Measurements from ENCODE around the gene DXO. TPM values are rescaled to one million over a fixed set of nuclear protein-coding genes. Genes with fewer than 3 reads are reported as not detected.

Gene DXO
- total and polyA plus RNA-seq, 4 donors: 4.5 to 11.0 (median 9.3) TPM

- TF ChIP-seq RAD21 (IDR thresholded peaks at IDR 0.05): peak; percentile 61 to 72
- no peak for TF ChIP-seq ZBTB33 (IDR thresholded peaks at IDR 0.05)
- no peak for TF ChIP-seq CTCF (IDR thresholded peaks at IDR 0.05; ENCODE audit: low read depth, low read length, missing input control)
- no peak for TF ChIP-seq TAF1 (conservative IDR thresholded peaks at IDR 0.05)
- peak; percentile 87 for TF ChIP-seq FOXA1 (IDR thresholded peaks at IDR 0.05)
- TF ChIP-seq FOXA2 (IDR thresholded peaks at IDR 0.05): peak; percentile 72
- peak; percentile 52 to 57 for TF ChIP-seq RXRA (IDR thresholded peaks at IDR 0.05)
- TF ChIP-seq MAX (IDR thresholded peaks at IDR 0.05): no peak
- peak; percentile 51 to 61 for TF ChIP-seq HNF4A (conservative IDR thresholded peaks at IDR 0.05)
- no peak for TF ChIP-seq NR2F2 (IDR thresholded peaks at IDR 0.05)
- no peak for TF ChIP-seq EGR1 (IDR thresholded peaks at IDR 0.05; ENCODE audit: low read depth in 2 of 2)
- TF ChIP-seq ATF3 (IDR thresholded peaks at IDR 0.05): no peak
- TF ChIP-seq JUND (IDR thresholded peaks at IDR 0.05): no peak
- TF ChIP-seq SP1 (IDR thresholded peaks at IDR 0.05): peak; percentile 18
- peak; percentile 1 for TF ChIP-seq REST (IDR thresholded peaks at IDR 0.05)
- TF ChIP-seq YY1 (IDR thresholded peaks at IDR 0.05): peak; percentile 68
- no peak for TF ChIP-seq HNF4G (IDR thresholded peaks at IDR 0.05)
- TF ChIP-seq GABPA (IDR thresholded peaks at IDR 0.05 in 1 of 2, conservative IDR thresholded peaks at IDR 0.05 in 1 of 2): peak in 1 of 2 donors; percentile 64
- Histone ChIP-seq H3K27ac (ENCODE audit: low read depth in 1 of 2, low read length in 2 of 2) (no peak overlapping the region), H3K27me3 (ENCODE audit: control insufficient read depth in 4 of 4, insufficient read depth in 4 of 4, low read length in 3 of 4) (no peaks in the 10 kb centered on the region), H3K9me3 (ENCODE audit: control insufficient read depth in 4 of 4, low read length in 3 of 4) (no peaks in the 10 kb centered on the region), H3K4me1 (ENCODE audit: control insufficient read depth in 4 of 4, insufficient read depth in 4 of 4, low read length in 3 of 4) (peaks cover 0 to 32% (median 18%) of the 10 kb centered on the region in 4 donors), H3K9ac (ENCODE audit: low read depth in 1 of 2, low read length in 2 of 2) (no peak overlapping the region), H3K36me3 (ENCODE audit: control insufficient read depth in 4 of 4, insufficient read depth in 3 of 4, low read depth in 1 of 4, low read length in 3 of 4) (peaks cover 23 to 81% (median 57%) of the 10 kb centered on the region in 4 donors), H3K4me3 (ENCODE audit: low read depth in 1 of 3, low read length in 3 of 3) (no peak overlapping the region)
- DNase-seq (ENCODE audit: low spot score): peak; percentile 54
- 55% methylated on average over 13 of the region's 13 CpGs for WGBS
Observed at GRCh38 chr6:31965700-31966099, 6.2 kb downstream of the DXO start.
